K562 (cell line): Measurements from ENCODE around the gene UBQLNL. TPM values are rescaled to one million over a fixed set of nuclear protein-coding genes. Genes with fewer than 3 reads are reported as not detected.

Experiments used
- ARID2 ChIP-seq: fragments of 450-650 bp; IDR thresholded peaks from 2 replicates; pipeline ENCODE4 v1.6.1; 2017; ENCODE audit warnings: antibody characterized with exemption, mild to moderate bottlenecking
- ARID3A ChIP-seq: IDR thresholded peaks from 2 replicates; pipeline ENCODE4 v1.6.1; 2012; ENCODE audit warnings: low read depth, low read length, improper control_type of control experiment, borderline replicate concordance
- CREBBP ChIP-seq: IDR thresholded peaks from one replicate; pipeline ENCODE4 v1.6.1; 2012; ENCODE audit warnings: low read depth, mild to moderate bottlenecking, control low read depth, inconsistent platforms, low read length
- HMBOX1 ChIP-seq: sonication (generic); IDR thresholded peaks from 2 replicates; pipeline ENCODE4 v1.6.1; 2016
- MECOM ChIP-seq: fragments of 250-450 bp; sonication (Bioruptor Pico); IDR thresholded peaks from 2 replicates; pipeline ENCODE4 v1.8.0; 2022; ENCODE audit warnings: inconsistent platforms
- MED1 ChIP-seq: sonication (generic); formaldehyde crosslinking; IDR thresholded peaks from 2 replicates; pipeline ENCODE4 v1.8.1; 2023; ENCODE audit warnings: missing genetic modification reagents, borderline replicate concordance
- MEF2D ChIP-seq: conservative IDR thresholded peaks from 2 replicates; pipeline ENCODE4 v1.6.1; 2016; ENCODE audit warnings: low read depth, missing genetic modification characterization, missing compliant biosample characterization
- MYBL2 ChIP-seq, 2 experiments: fragments of 450-650 bp in 1 of 2; sonication (generic) in 1 of 2; formaldehyde crosslinking in 1 of 2; IDR thresholded peaks; 2 replicates each; pipeline versions ENCODE4 v1.6.1 to v1.8.1; 2017 to 2022; ENCODE audit warnings: borderline replicate concordance in 1 of 2, inconsistent platforms in 1 of 2, low read depth in 1 of 2, mild to moderate bottlenecking in 1 of 2, missing genetic modification reagents in 1 of 2, moderate library complexity in 1 of 2
- NFIX ChIP-seq: fragments of 250-450 bp; sonication (Bioruptor Pico); IDR thresholded peaks from 2 replicates; pipeline ENCODE4 v1.4.0; 2020; ENCODE audit warnings: low read depth, mild to moderate bottlenecking, moderate library complexity
- OTX1 ChIP-seq: fragments of 450-650 bp; formaldehyde crosslinking; IDR thresholded peaks from 2 replicates; pipeline ENCODE4 v1.4.0; 2022; ENCODE audit warnings: mild to moderate bottlenecking
- POLR2H ChIP-seq: IDR thresholded peaks from 2 replicates; pipeline ENCODE4 v1.6.1; 2016; ENCODE audit warnings: missing genetic modification characterization, low read depth, mild to moderate bottlenecking, control low read depth, missing compliant biosample characterization, moderate library complexity
- RBM17 ChIP-seq: fragments of 200-400 bp; formaldehyde crosslinking; IDR thresholded peaks from 2 replicates; pipeline ENCODE4 v1.6.1; 2017; ENCODE audit warnings: low read depth, mild to moderate bottlenecking, low read length, borderline replicate concordance
- SMAD3 ChIP-seq: fragments of 450-650 bp; formaldehyde crosslinking; conservative IDR thresholded peaks from 2 replicates; pipeline ENCODE4 v1.4.0; 2020; ENCODE audit warnings: mild to moderate bottlenecking
- SMARCA4 ChIP-seq: fragments of 450-650 bp; IDR thresholded peaks from 2 replicates; pipeline ENCODE4 v1.6.1; 2016
- SMARCE1 ChIP-seq: fragments of 450-650 bp; IDR thresholded peaks from 2 replicates; pipeline ENCODE4 v1.7.1; 2016; ENCODE audit warnings: mild to moderate bottlenecking
- STAT5A ChIP-seq: IDR thresholded peaks from 2 replicates; pipeline ENCODE4 v1.6.1; 2012; ENCODE audit warnings: low read length, inconsistent platforms, borderline replicate concordance
- SUPT5H ChIP-seq: fragments of 450-650 bp; IDR thresholded peaks from 2 replicates; pipeline ENCODE4 v1.6.1; 2016
- TAL1 ChIP-seq: fragments of 450-650 bp; IDR thresholded peaks from 2 replicates; pipeline ENCODE4 v1.6.1; 2016; ENCODE audit warnings: mild to moderate bottlenecking
- TBL1XR1 ChIP-seq, 2 experiments: IDR thresholded peaks; 2 replicates each; pipeline ENCODE4 v1.6.1; 2012; ENCODE audit warnings: improper control_type of control experiment in 2 of 2, low read length in 2 of 2, mild to moderate bottlenecking in 1 of 2
- THRA ChIP-seq: fragments of 450-650 bp; IDR thresholded peaks from 2 replicates; pipeline ENCODE4 v1.6.1; 2017; ENCODE audit warnings: mild to moderate bottlenecking, moderate library complexity
- TRIM24 ChIP-seq, 2 experiments: fragments of 450-650 bp; IDR thresholded peaks; 2 replicates each; pipeline ENCODE4 v1.6.1; 2016
- ZMIZ1 ChIP-seq, 2 experiments: fragments of 150-350 bp in 1 of 2; IDR thresholded peaks; 2 replicates each; pipeline ENCODE4 v1.6.1; 2012 to 2016; ENCODE audit warnings: low read depth in 2 of 2, low read length in 2 of 2, mild to moderate bottlenecking in 1 of 2, moderate library complexity in 1 of 2
- ZNF644 ChIP-seq: fragments of 200-800 bp; sonication (Bioruptor generic); IDR thresholded peaks from 2 replicates; pipeline ENCODE4 v1.6.1; 2016; ENCODE audit warnings: low read depth, missing genetic modification characterization, missing compliant biosample characterization
- polyA plus RNA-seq, 8 experiments: library from polyadenylated mRNA; depleted of rRNA in 4 of 8; stranded (reverse) in 5 of 8; unstranded in 3 of 8; fragments of >200 nt; fragmentation: Nextera tagmentation in 2 of 8; fragmentation: Illumina TruSeq in 1 of 8; extraction: Ambion mirVana in 2 of 8; extraction: Trizol in 1 of 8; gene quantifications; 2 replicates each; pipeline versions ENCODE4 v1.2.1 to v1.2.3, GENCODE V29; 2011 to 2014; ENCODE audit warnings: inconsistent platforms in 1 of 8, missing spikeins in 1 of 8
- total RNA-seq, 7 experiments: library from RNA; depleted of rRNA in 6 of 7; stranded (reverse); fragments of >200 nt in 6 of 7; fragmentation: Illumina TruSeq in 2 of 7; extraction: Trizol in 2 of 7; gene quantifications; 2 replicates each; pipeline versions ENCODE4 v1.2.1 to v1.2.3, GENCODE V29; 2011 to 2021; ENCODE audit warnings: low replicate concordance in 1 of 7

The UBQLNL gene
- total and polyA plus RNA-seq, 9 of the 15 experiments (the other 6 are each of a cell fraction or from before 2014, with no cell fraction given): 0.07 to 0.27 (median 0.14) TPM

GRCh38 chr11:5504403-5504921 lies 12.0 kb downstream of the UBQLNL start (continued):
- TF ChIP-seq NFIX (CRISPR knock-in tag): no peak
- TF ChIP-seq CREBBP: no peak
- no peak for TF ChIP-seq MEF2D (tag)
- no peak for TF ChIP-seq MED1 (CRISPR knock-in tag)
- no peak for TF ChIP-seq SMAD3
- TF ChIP-seq SMARCA4: peak; percentile 50
- TF ChIP-seq SUPT5H: no peak; the same call in 1 of the 2 replicates
- TF ChIP-seq ZNF644 (tag): no peak
- peak; percentile 68; the same call in 1 of the 2 replicates for TF ChIP-seq HMBOX1
- no peak for TF ChIP-seq THRA
- no peak for TF ChIP-seq ARID2
- peak; percentile 29; the same call in 1 of the 2 replicates for TF ChIP-seq MECOM (CRISPR knock-in tag)
- no peak for TF ChIP-seq ARID3A
- 0 out of 4 replicates have a peak, but pooled peaks of 1 of the 2 experiments have one; percentile 35 for TF ChIP-seq ZMIZ1 (IDR thresholded peaks at IDR 0.05; ENCODE audit: low read depth in 2 of 2, low read length in 2 of 2)
- no peak for TF ChIP-seq OTX1 (CRISPR knock-in tag)
- no peak for TF ChIP-seq MYBL2 (IDR thresholded peaks at IDR 0.05; ENCODE audit: low read depth)
- TF ChIP-seq MYBL2 (CRISPR knock-in tag; IDR thresholded peaks at IDR 0.05; ENCODE audit: borderline replicate concordance): no peak
- TF ChIP-seq POLR2H (tag): no peak
- peak; percentile 71; the same call in 1 of the 2 replicates for TF ChIP-seq SMARCE1
- peak; percentile 67 for TF ChIP-seq TAL1
- TF ChIP-seq TBL1XR1 (IDR thresholded peaks at IDR 0.05; ENCODE audit: low read length in 2 of 2): peak in 1 of 2 experiments; percentile 16; a peak in 1 of 4 replicates
- TF ChIP-seq TRIM24 (IDR thresholded peaks at IDR 0.05): 0 out of 4 replicates have a peak, but pooled peaks of 1 of the 2 experiments have one; percentile 25
- no peak for TF ChIP-seq RBM17
- peak; percentile 53; the same call in 1 of the 2 replicates for TF ChIP-seq STAT5A
